B cell (primary cell): ENCODE data around the gene RBM28. TPM values are rescaled to one million over a fixed set of nuclear protein-coding genes. Genes with fewer than 3 reads are reported as not detected.

Source experiments
- ATAC-seq: fragments of 200-7000 bp; cut with Tn5 transposase; one replicate; pipeline ENCODE4 v1.10.0; 2021; ENCODE audit warnings: low read depth, mild to moderate bottlenecking, moderate number of reproducible peaks, moderate library complexity
- CTCF ChIA-PET: fragments of 350-600 bp; sonication (Branson Sonifier 250); formaldehyde crosslinking; loops from one replicate; lab custom pipeline; 2021; ENCODE audit warnings: antibody characterized with exemption, inconsistent platforms; lab: Charles Lee
- POLR2A ChIA-PET: fragments of 350-600 bp; sonication (Branson Sonifier 250); formaldehyde crosslinking; loops from one replicate; lab custom pipeline; 2021; ENCODE audit warnings: antibody characterized with exemption; lab: Charles Lee
- DNase-seq: peaks from one replicate; pipeline ENCODE4 v3.0.0; 2013
- H2AFZ ChIP-seq: 2 replicates; pipeline ENCODE4 v1.6.1; 2012; ENCODE audit warnings: mild to moderate bottlenecking, low read depth, low read length; ENCODE audit not compliant: insufficient read depth, poor library complexity, severe bottlenecking
- H3K27ac ChIP-seq, 2 donors: 1 replicate in 1 of 2; 2 replicates in 1 of 2; pipeline ENCODE4 v1.5.1; 2012 to 2013; ENCODE audit warnings: low read length in 2 of 2, mild to moderate bottlenecking in 2 of 2, moderate library complexity in 1 of 2
- H3K27me3 ChIP-seq, 4 experiments: fragments of 200-600 bp in 1 of 4; sonication (generic) in 1 of 4; replicated peaks in 1 of 4; 1 replicate in 2 of 4; 2 replicates in 2 of 4; pipeline versions ENCODE4 v1.6.1 to v1.7.0; 2013 to 2016; ENCODE audit warnings: low read length in 3 of 4, mild to moderate bottlenecking in 2 of 4, mixed read lengths in 1 of 4, moderate library complexity in 1 of 4; ENCODE audit not compliant: insufficient read depth in 4 of 4, control insufficient read depth in 3 of 4; ENCODE audit errors: control extremely low read depth in 1 of 4
- H3K36me3 ChIP-seq, 2 experiments: replicated peaks in 1 of 2; 1 replicate in 1 of 2; 2 replicates in 1 of 2; pipeline versions ENCODE4 v1.6.1 to v1.7.1; 2013; ENCODE audit warnings: low read length in 1 of 2; ENCODE audit not compliant: insufficient read depth in 2 of 2, control insufficient read depth in 1 of 2; ENCODE audit errors: control extremely low read depth in 1 of 2, extremely low read depth in 1 of 2
- H3K4me1 ChIP-seq, 2 donors: fragments of 200-600 bp in 1 of 2; sonication (generic) in 1 of 2; 1 replicate in 1 of 2; 2 replicates in 1 of 2; pipeline versions ENCODE4 v1.5.1 to v1.6.1; 2013 to 2017; ENCODE audit warnings: low read length in 2 of 2; ENCODE audit not compliant: control insufficient read depth in 2 of 2, insufficient read depth in 2 of 2
- H3K4me2 ChIP-seq: replicated peaks from 2 replicates; pipeline ENCODE3; 2012; ENCODE audit warnings: mild to moderate bottlenecking, low read depth, low read length; ENCODE audit not compliant: poor library complexity, severe bottlenecking
- H3K4me3 ChIP-seq, 5 experiments: fragments of 200-600 bp in 1 of 5; sonication (generic) in 1 of 5; 1 replicate in 3 of 5; 2 replicates in 2 of 5; pipeline versions ENCODE4 v1.5.1 to v1.7.0; 2011 to 2016; ENCODE audit warnings: low read length in 4 of 5, mild to moderate bottlenecking in 4 of 5, low read depth in 2 of 5, control low read depth in 1 of 5, moderate library complexity in 1 of 5; ENCODE audit not compliant: insufficient read depth in 1 of 5; ENCODE audit errors: control extremely low read depth in 1 of 5, extremely low read depth in 1 of 5
- H3K79me2 ChIP-seq: fragments of 200-600 bp; sonication (generic); one replicate; pipeline ENCODE4 v1.6.0; 2016; ENCODE audit warnings: low read length; ENCODE audit not compliant: control insufficient read depth, insufficient read depth
- H3K9ac ChIP-seq: fragments of 200-600 bp; sonication (generic); 2 replicates; pipeline ENCODE4 v1.6.1; 2017; ENCODE audit warnings: mild to moderate bottlenecking, low read length, moderate library complexity
- H3K9me3 ChIP-seq, 3 donors: one replicate each; pipeline versions ENCODE4 v1.6.1 to v1.7.1; 2013; ENCODE audit warnings: low read length in 2 of 3; ENCODE audit not compliant: control insufficient read depth in 2 of 3, insufficient read depth in 1 of 3; ENCODE audit errors: control extremely low read depth in 1 of 3
- H4K20me1 ChIP-seq: 2 replicates; pipeline ENCODE4 v1.6.0; 2012; ENCODE audit warnings: mild to moderate bottlenecking, low read length; ENCODE audit not compliant: insufficient read depth, control insufficient read depth, poor library complexity, severe bottlenecking
- H3K27ac Mint-ChIP-seq: one replicate; pipeline ENCODE4 v1.8.0; 2021; ENCODE audit warnings: mixed read lengths
- H3K27me3 Mint-ChIP-seq: one replicate; pipeline ENCODE4 v1.8.0; 2021; ENCODE audit warnings: mixed read lengths
- H3K4me1 Mint-ChIP-seq: one replicate; pipeline ENCODE4 v1.8.0; 2021; ENCODE audit warnings: mixed read lengths
- H3K4me3 Mint-ChIP-seq: one replicate; pipeline ENCODE4 v1.8.0; 2021; ENCODE audit warnings: mixed read lengths
- H3K9me3 Mint-ChIP-seq: one replicate; pipeline ENCODE4 v1.8.0; 2022; ENCODE audit warnings: mixed read lengths; ENCODE audit not compliant: insufficient read depth
- CTCF ChIP-seq: fragments of 200-600 bp; IDR thresholded peaks from one replicate; pipeline ENCODE4 v1.8.0; 2022; ENCODE audit warnings: antibody characterized with exemption, mild to moderate bottlenecking
- EZH2 ChIP-seq: IDR thresholded peaks from 2 replicates; pipeline ENCODE4 v1.6.1; 2012; ENCODE audit warnings: borderline replicate concordance, low read depth, mild to moderate bottlenecking, moderate library complexity, low read length; ENCODE audit not compliant: insufficient read depth, poor library complexity, severe bottlenecking
- WGBS: methylation state at CpG from one replicate; pipeline ENCODE4 v1.1.5; 2013; ENCODE audit warnings: missing lambda C conversion rate; ENCODE audit not compliant: insufficient coverage; 5-methylcytosine and 5-hydroxymethylcytosine counted together
- intact Hi-C: fragments of 100-400 bp; cut with micrococcal nuclease; formaldehyde crosslinking; loops from one replicate; pipeline ENCODE4 v1.10.0; 2022
- polyA plus RNA-seq: library from polyadenylated mRNA; depleted of rRNA; stranded (reverse); fragments of >200 nt; gene quantifications from 2 replicates; pipeline ENCODE4 v1.2.3, GENCODE V29; 2012
- total RNA-seq, 2 donors: library from RNA; stranded (reverse); fragments of 120-200 nt in 1 of 2; gene quantifications; 1 replicate in 1 of 2; 2 replicates in 1 of 2; pipeline versions ENCODE4 v1.2.3 to v1.2.4, GENCODE V29; 2013 to 2022

RBM28 gene
- total and polyA plus RNA-seq, 2 donors (not counting 1 experiment from before 2014, with no cell fraction given), result 10.7 to 46.2 TPM

- no peaks in the 10 kb centered on the region for H3K27me3 Mint-ChIP-seq
- H3K4me3 Mint-ChIP-seq, result no peak overlapping the region
- no peak for ATAC-seq
- no peak overlapping the region for H2AFZ ChIP-seq
- no peak for TF ChIP-seq CTCF
- TF ChIP-seq EZH2, result no peak
- no peaks in the 10 kb centered on the region for H3K27me3 ChIP-seq
- H3K9me3 ChIP-seq, result no peaks in the 10 kb centered on the region
- H3K9me3 Mint-ChIP-seq, result no peaks in the 10 kb centered on the region
- no peaks in the 10 kb centered on the region for H4K20me1 ChIP-seq
- ChIA-PET POLR2A (no interaction called here), CTCF (interaction anchor here (0.6 kb wide), 1 partner anchor 16 kb away, joined by 4 read pairs; no protein-coding TSS in a partner anchor)
- no peaks in the 10 kb centered on the region for H3K4me1 Mint-ChIP-seq
- intact Hi-C loops, result no loop called here
- WGBS, result 75% methylated on average over 1 of the region's 3 CpGs
- no peak overlapping the region for H3K27ac Mint-ChIP-seq
- H3K79me2 ChIP-seq, result no peaks in the 10 kb centered on the region
- peaks cover 13 to 83% of the 10 kb centered on the region in 2 experiments for H3K36me3 ChIP-seq
- H3K4me2 ChIP-seq, result no peak overlapping the region
- no peaks in the 10 kb centered on the region for H3K4me1 ChIP-seq
- no peak overlapping the region for H3K9ac ChIP-seq
- H3K27ac ChIP-seq, result no peak overlapping the region
- no peak for DNase-seq
- no peak overlapping the region for H3K4me3 ChIP-seq
These were observed 32.7 kb downstream of the RBM28 start for GRCh38 chr7:128311013-128311412.

- no peak overlapping the region for H3K4me3 Mint-ChIP-seq
- WGBS, result 61% methylated on average over 3 of the region's 5 CpGs
These were observed 33.2 kb downstream of the RBM28 start for GRCh38 chr7:128310499-128310898.

More at GRCh38 chr7:128310499-128310898, 33.2 kb downstream of the RBM28 start:
- ATAC-seq, result no peak
- H3K4me2 ChIP-seq, result no peak overlapping the region
- intact Hi-C loops, result no loop called here
- no peak for DNase-seq
- H2AFZ ChIP-seq, result no peak overlapping the region
- H3K27me3 ChIP-seq, result no peaks in the 10 kb centered on the region
- no peaks in the 10 kb centered on the region for H4K20me1 ChIP-seq
- no peaks in the 10 kb centered on the region for H3K9me3 Mint-ChIP-seq
- CTCF ChIA-PET, result interaction anchor here (0.6 kb wide), 1 partner anchor 17 kb away, joined by 4 read pairs; no protein-coding TSS in a partner anchor
- H3K4me3 ChIP-seq, result no peak overlapping the region
- no peaks in the 10 kb centered on the region for H3K4me1 Mint-ChIP-seq
- peaks cover 13 to 80% of the 10 kb centered on the region in 2 experiments for H3K36me3 ChIP-seq
- no peaks in the 10 kb centered on the region for H3K9me3 ChIP-seq
- H3K27me3 Mint-ChIP-seq, result no peaks in the 10 kb centered on the region
- TF ChIP-seq EZH2 (no peak), CTCF (no peak)
- no peaks in the 10 kb centered on the region for H3K79me2 ChIP-seq
- no peak overlapping the region for H3K27ac ChIP-seq
- no peaks in the 10 kb centered on the region for H3K4me1 ChIP-seq
- H3K9ac ChIP-seq, result no peak overlapping the region
- POLR2A ChIA-PET, result no interaction called here
- no peak overlapping the region for H3K27ac Mint-ChIP-seq
